Cardiac muscle cell (in vitro differentiated cells and primary cell): ENCODE measurements around the gene PPP1CB. TPM values are rescaled to one million over a fixed set of nuclear protein-coding genes. Genes with fewer than 3 reads are reported as not detected.

ENCODE experiments used
- DNase-seq, 2 donors: peaks; one replicate each; pipeline versions ENCODE4 v3.0.0 to v3.0.0-alpha.2; 2010 to 2017; ENCODE audit warnings: low read depth in 1 of 2, low spot score in 1 of 2
- H3K27ac ChIP-seq: fragments of 200-600 bp; sonication (generic); 2 replicates; pipeline ENCODE4 v1.5.1; 2016
- H3K27me3 ChIP-seq: fragments of 200-600 bp; sonication (generic); 2 replicates; pipeline ENCODE4 v1.6.0; 2016; ENCODE audit warnings: control low read depth
- H3K36me3 ChIP-seq: fragments of 200-600 bp; sonication (generic); 2 replicates; pipeline ENCODE4 v1.5.1; 2016; ENCODE audit warnings: control low read depth
- H3K4me1 ChIP-seq: fragments of 200-600 bp; sonication (generic); 2 replicates; pipeline ENCODE4 v1.8.1; 2017; ENCODE audit warnings: low read depth, mild to moderate bottlenecking, mixed run types
- H3K4me3 ChIP-seq: fragments of 200-600 bp; sonication (generic); 2 replicates; pipeline ENCODE4 v1.5.1; 2016; ENCODE audit warnings: mild to moderate bottlenecking
- H3K9me3 ChIP-seq: fragments of 200-600 bp; sonication (generic); 2 replicates; pipeline ENCODE4 v1.5.1; 2017; ENCODE audit warnings: low read depth, mild to moderate bottlenecking, control low read depth
- polyA plus RNA-seq: library from polyadenylated mRNA; unstranded; fragments of >200 nt; fragmentation: Nextera tagmentation; extraction: Ambion mirVana; gene quantifications from 2 replicates; pipeline ENCODE4 v1.2.1, GENCODE V29; 2016
- total RNA-seq: library from RNA; depleted of rRNA; stranded (reverse); fragments of >200 nt; gene quantifications from 2 replicates; pipeline ENCODE4 v1.2.3, GENCODE V29; 2016
- TF ChIP-seq, protein P1 (sequence below): IDR thresholded peaks from 2 replicates; pipeline ENCODE4 v1.5.1; 2012; ENCODE audit warnings: low read depth, mild to moderate bottlenecking, low read length

PPP1CB gene
- total and polyA plus RNA-seq, 2 experiments from 2014 or later = 140 to 161 TPM

DNA sequence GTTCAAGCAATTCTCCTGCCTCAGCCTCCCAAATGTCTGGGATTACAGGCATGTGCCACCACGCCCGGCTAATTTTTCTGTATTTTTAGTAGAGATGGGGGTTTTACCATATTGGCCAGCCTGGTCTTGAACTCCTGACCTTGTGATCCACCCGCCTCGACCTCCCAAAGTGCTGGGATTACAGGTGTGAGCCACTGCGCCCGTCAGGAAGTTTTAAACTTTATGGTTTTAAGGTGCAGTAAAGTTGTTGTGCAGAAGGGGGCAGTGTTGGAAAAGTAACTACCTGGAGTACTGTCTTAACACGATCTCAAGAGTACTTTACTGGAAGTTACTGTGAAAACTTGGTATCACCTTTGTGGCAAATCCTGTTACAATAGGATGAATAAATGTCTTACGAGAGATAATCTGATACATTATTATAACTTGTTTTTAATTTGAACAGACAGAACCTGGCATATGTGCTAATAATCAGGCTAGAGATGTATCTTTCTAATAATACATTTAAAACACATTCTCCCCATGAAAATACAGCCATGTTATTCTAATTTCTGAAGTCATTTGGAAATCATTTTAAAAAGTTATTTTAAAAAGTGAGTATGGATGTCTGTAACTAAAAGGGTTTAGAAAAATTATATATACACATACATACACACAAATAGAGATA, 69.8 kb downstream of the PPP1CB start:
- no peak overlapping the region for H3K4me3 ChIP-seq
- no peaks in the 10 kb centered on the region for H3K36me3 ChIP-seq
- peak; percentile 56 to 73 for DNase-seq
- no peaks in the 10 kb centered on the region for H3K4me1 ChIP-seq
- TF ChIP-seq, protein P1, sequence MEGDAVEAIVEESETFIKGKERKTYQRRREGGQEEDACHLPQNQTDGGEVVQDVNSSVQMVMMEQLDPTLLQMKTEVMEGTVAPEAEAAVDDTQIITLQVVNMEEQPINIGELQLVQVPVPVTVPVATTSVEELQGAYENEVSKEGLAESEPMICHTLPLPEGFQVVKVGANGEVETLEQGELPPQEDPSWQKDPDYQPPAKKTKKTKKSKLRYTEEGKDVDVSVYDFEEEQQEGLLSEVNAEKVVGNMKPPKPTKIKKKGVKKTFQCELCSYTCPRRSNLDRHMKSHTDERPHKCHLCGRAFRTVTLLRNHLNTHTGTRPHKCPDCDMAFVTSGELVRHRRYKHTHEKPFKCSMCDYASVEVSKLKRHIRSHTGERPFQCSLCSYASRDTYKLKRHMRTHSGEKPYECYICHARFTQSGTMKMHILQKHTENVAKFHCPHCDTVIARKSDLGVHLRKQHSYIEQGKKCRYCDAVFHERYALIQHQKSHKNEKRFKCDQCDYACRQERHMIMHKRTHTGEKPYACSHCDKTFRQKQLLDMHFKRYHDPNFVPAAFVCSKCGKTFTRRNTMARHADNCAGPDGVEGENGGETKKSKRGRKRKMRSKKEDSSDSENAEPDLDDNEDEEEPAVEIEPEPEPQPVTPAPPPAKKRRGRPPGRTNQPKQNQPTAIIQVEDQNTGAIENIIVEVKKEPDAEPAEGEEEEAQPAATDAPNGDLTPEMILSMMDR = peak; percentile 49
- no peaks in the 10 kb centered on the region for H3K9me3 ChIP-seq
- H3K27ac ChIP-seq = no peak overlapping the region
- no peaks in the 10 kb centered on the region for H3K27me3 ChIP-seq

DNA sequence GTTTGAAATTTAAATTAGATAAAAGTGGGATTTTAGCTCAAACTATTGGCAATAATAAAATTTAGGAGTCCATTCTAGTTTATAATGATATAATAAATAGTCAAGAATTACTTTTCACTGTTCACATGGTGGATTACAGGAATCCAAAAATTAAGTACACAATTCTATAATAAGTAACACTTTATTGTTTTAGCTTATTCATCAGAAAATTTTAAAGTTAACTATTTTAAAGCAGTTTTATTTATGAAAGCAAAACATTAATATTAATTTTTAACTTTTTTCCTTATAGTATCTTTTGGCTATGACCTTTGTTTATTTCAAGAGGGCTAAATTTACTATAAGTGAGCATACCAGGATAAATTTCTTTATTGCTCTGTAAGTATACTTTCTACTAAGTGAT, 70.4 kb downstream of the PPP1CB start:
- TF ChIP-seq, protein P1 = no peak
- Histone ChIP-seq H3K27me3 (no peaks in the 10 kb centered on the region), H3K9me3 (no peaks in the 10 kb centered on the region), H3K4me3 (no peak overlapping the region), H3K4me1 (no peaks in the 10 kb centered on the region), H3K36me3 (no peaks in the 10 kb centered on the region), H3K27ac (no peak overlapping the region)
- DNase-seq = no peak

DNA sequence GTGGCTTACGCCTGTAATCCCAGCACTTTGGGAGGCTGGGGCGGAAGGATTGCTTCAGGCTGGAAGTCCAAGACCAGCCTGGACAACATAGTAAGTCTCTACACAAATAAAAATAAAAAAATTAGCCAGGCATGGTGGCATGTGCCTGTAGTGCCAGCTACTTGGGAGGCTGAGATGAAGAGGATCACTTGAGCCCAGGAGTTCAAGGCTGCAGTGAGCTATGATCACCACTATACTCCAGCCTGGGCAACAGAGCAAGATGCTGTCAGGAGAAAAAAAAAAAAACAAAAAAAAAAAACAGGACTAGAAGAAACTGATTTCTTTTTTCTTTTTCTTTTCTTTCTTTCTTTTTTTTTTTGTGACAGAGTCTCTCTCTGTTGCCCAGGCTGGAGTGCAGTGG, 72.6 kb downstream of the PPP1CB start:
- TF ChIP-seq, protein P1 = no peak
- no peak overlapping the region for H3K4me3 ChIP-seq
- no peaks in the 10 kb centered on the region for H3K9me3 ChIP-seq
- H3K36me3 ChIP-seq = no peaks in the 10 kb centered on the region
- no peaks in the 10 kb centered on the region for H3K27me3 ChIP-seq
- H3K27ac ChIP-seq = no peak overlapping the region
- no peaks in the 10 kb centered on the region for H3K4me1 ChIP-seq
- no peak for DNase-seq

DNA sequence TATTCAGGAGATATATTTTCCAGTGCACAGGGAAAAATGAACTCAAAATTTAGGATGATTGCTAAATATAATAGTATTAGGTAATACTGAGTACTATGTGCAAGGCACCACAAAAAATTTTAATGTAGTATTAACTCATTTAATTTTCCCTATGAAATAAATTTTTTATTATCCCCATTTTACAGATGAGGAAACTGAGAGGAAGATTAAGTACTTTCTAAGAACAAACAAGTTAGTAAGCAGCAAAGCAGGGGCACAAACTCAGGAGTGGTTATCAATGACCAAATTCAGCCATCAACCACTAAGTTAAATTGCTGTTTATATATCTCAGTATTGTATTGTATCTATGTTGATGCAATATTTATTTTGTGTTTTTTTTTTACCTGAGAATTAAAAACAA, 73.2 kb downstream of the PPP1CB start:
- Histone ChIP-seq H3K4me1 (no peaks in the 10 kb centered on the region), H3K36me3 (no peaks in the 10 kb centered on the region), H3K27me3 (no peaks in the 10 kb centered on the region), H3K9me3 (no peaks in the 10 kb centered on the region), H3K4me3 (no peak overlapping the region), H3K27ac (no peak overlapping the region)
- DNase-seq = no peak
- TF ChIP-seq, protein P1 = no peak

DNA sequence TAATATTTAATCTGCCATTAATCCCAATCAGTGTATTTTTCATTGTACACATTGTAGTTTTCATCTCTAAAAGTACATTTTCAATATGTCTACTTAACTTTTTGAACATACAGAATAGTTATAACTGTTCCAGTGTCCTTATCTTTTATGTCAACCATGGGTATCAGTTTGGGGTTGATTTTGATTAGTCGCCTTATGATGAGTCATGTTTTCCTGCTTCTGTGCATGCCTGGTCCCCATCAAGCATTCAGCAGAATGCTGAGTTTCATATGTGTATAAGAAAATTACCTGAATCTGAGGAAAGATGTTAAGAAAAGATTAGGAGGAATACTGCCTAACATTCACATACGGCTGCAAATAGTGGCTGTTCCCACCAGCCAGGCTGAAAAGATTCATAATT, 76.8 kb downstream of the PPP1CB start:
- H3K36me3 ChIP-seq = no peaks in the 10 kb centered on the region
- H3K4me1 ChIP-seq = no peaks in the 10 kb centered on the region
- TF ChIP-seq, protein P1 = no peak
- H3K27me3 ChIP-seq = no peaks in the 10 kb centered on the region
- H3K9me3 ChIP-seq = no peaks in the 10 kb centered on the region
- H3K27ac ChIP-seq = no peak overlapping the region
- DNase-seq = peak in 1 of 2 donors; percentile 38
- no peak overlapping the region for H3K4me3 ChIP-seq
